Right lobe of liver (tissue), 6 donors: ENCODE results near the gene DCP2. TPM values are rescaled to one million over a fixed set of nuclear protein-coding genes. Genes with fewer than 3 reads are reported as not detected.

Experiments used
- ATAC-seq, 4 donors: fragments of 200-7000 bp; cut with Tn5 transposase; one replicate each; pipeline ENCODE4 v1.9.1; 2020; ENCODE audit warnings: mild to moderate bottlenecking in 4 of 4, moderate library complexity in 4 of 4
- DNase-seq, 3 donors: peaks; one replicate each; pipeline ENCODE4 v3.0.0-alpha.2; 2020
- H3K27ac ChIP-seq, 3 donors: fragments of 200-600 bp; one replicate each; pipeline ENCODE4 v1.8.0; 2022
- H3K27me3 ChIP-seq, 2 donors: fragments of 200-600 bp; one replicate each; pipeline ENCODE4 v1.8.0; 2022
- H3K36me3 ChIP-seq, 4 donors: fragments of 200-600 bp; sonication (generic) in 1 of 4; one replicate each; pipeline versions ENCODE4 v1.5.1 to v1.8.0; 2017 to 2022; ENCODE audit warnings: control low read depth in 1 of 4
- H3K4me1 ChIP-seq, 4 donors: fragments of 200-600 bp; sonication (generic) in 1 of 4; one replicate each; pipeline versions ENCODE4 v1.5.1 to v1.8.0; 2017 to 2022; ENCODE audit warnings: control low read depth in 1 of 4
- H3K4me3 ChIP-seq, 3 donors: fragments of 200-600 bp; one replicate each; pipeline ENCODE4 v1.8.0; 2022
- H3K9me3 ChIP-seq, 4 donors: fragments of 200-600 bp; sonication (generic) in 1 of 4; one replicate each; pipeline versions ENCODE4 v1.5.1 to v1.8.0; 2017 to 2022; ENCODE audit warnings: control low read depth in 1 of 4
- CTCF ChIP-seq, 4 donors: fragments of 200-600 bp in 3 of 4; fragments of 450-650 bp in 1 of 4; IDR thresholded peaks; one replicate each; pipeline versions ENCODE4 v1.5.1 to v1.8.0; 2016 to 2022; ENCODE audit warnings: antibody characterized with exemption in 4 of 4, mild to moderate bottlenecking in 2 of 4
- POLR2A ChIP-seq: fragments of 450-650 bp; IDR thresholded peaks from one replicate; pipeline ENCODE4 v1.6.1; 2017; ENCODE audit warnings: antibody characterized with exemption, mild to moderate bottlenecking
- WGBS: methylation state at CpG from one replicate; pipeline ENCODE4 v1.1.6; 2018; ENCODE audit warnings: low coverage, low lambda C conversion rate; ENCODE audit not compliant: insufficient coverage; ENCODE audit errors: missing lambda C conversion rate; 5-methylcytosine and 5-hydroxymethylcytosine counted together
- intact Hi-C, 2 donors: fragments of 100-400 bp; cut with DNase I; formaldehyde crosslinking; loops; one replicate each; pipeline versions ENCODE4 v1.11.2 to v1.14.1; 2022
- total RNA-seq, 6 experiments: library from RNA; depleted of rRNA in 2 of 6; stranded (reverse); fragments of >200 nt in 2 of 6; fragmentation: NEBNext Ultra II Directional in 3 of 6; extraction: Animal tissue kit (Norgen Biotek cat#: 25700) in 3 of 6; gene quantifications; one replicate each; pipeline versions ENCODE4 v1.1.0 to v1.2.4, GENCODE V29; 2016 to 2023
- donor health status: DM: no; HTN: yes; CAD: no.
- donor health status: DM: no; HTN: no; CAD: no.
- donor health status: DM: no; HTN: no; CAD: no.
- donor health status: DM: no; HTN: yes; CAD: no.
- donor health status: DM: no; HTN: yes; CAD: no.

Gene DCP2
- total RNA-seq, 6 experiments from 2014 or later = 12.0 to 20.8 (median 14.6) TPM

GRCh38 chr5:112971276-112971675 lies 5.3 kb upstream of the DCP2 start:
- no peaks in the 10 kb centered on the region for H3K36me3 ChIP-seq
- WGBS = 84% methylated on average over 4 of the region's 4 CpGs
- DNase-seq (no peak), ATAC-seq (no peak)
- TF ChIP-seq CTCF (IDR thresholded peaks at IDR 0.05) = no peak
- no peak for TF ChIP-seq POLR2A
- intact Hi-C loops = no loop called here
- no peak overlapping the region for H3K27ac ChIP-seq
- H3K4me3 ChIP-seq = no peak overlapping the region
- peaks cover 0 to 3% (median 0%) of the 10 kb centered on the region in 4 donors for H3K4me1 ChIP-seq
- H3K27me3 ChIP-seq = no peaks in the 10 kb centered on the region
- no peaks in the 10 kb centered on the region for H3K9me3 ChIP-seq

- no peak for TF ChIP-seq POLR2A
- TF ChIP-seq CTCF (IDR thresholded peaks at IDR 0.05) = no peak
- intact Hi-C loops = no loop called here
- Histone ChIP-seq H3K4me1 (peaks cover 0 to 3% (median under 1%) of the 10 kb centered on the region in 4 donors), H3K4me3 (no peak overlapping the region), H3K36me3 (no peaks in the 10 kb centered on the region), H3K9me3 (no peaks in the 10 kb centered on the region), H3K27me3 (no peaks in the 10 kb centered on the region), H3K27ac (no peak overlapping the region)
- DNase-seq = no peak
- no peak for ATAC-seq
- 82% methylated on average over 1 of the region's 1 CpG for WGBS
Observed at GRCh38 chr5:112973036-112973435, 3.6 kb upstream of the DCP2 start.

- Histone ChIP-seq H3K4me1 (peaks cover 0 to 10% (median 1%) of the 10 kb centered on the region in 4 donors), H3K4me3 (no peak overlapping the region), H3K36me3 (no peaks in the 10 kb centered on the region), H3K9me3 (no peaks in the 10 kb centered on the region), H3K27me3 (no peaks in the 10 kb centered on the region), H3K27ac (no peak overlapping the region)
- DNase-seq (no peak), ATAC-seq (no peak)
- WGBS = no CpG with 5 or more reads among the region's 1 CpG
- no peak for TF ChIP-seq POLR2A
- intact Hi-C loops = no loop called here
Observed at GRCh38 chr5:112973904-112974303, 2.7 kb upstream of the DCP2 start.

GRCh38 chr5:112974901-112975300 lies 1.7 kb upstream of the DCP2 start:
- ATAC-seq (no peak), DNase-seq (no peak)
- Histone ChIP-seq H3K36me3 (no peaks in the 10 kb centered on the region), H3K27me3 (no peaks in the 10 kb centered on the region), H3K9me3 (no peaks in the 10 kb centered on the region), H3K27ac (no peak overlapping the region), H3K4me3 (no peak overlapping the region), H3K4me1 (peaks cover 0 to 13% (median 1%) of the 10 kb centered on the region in 4 donors)
- no peak for TF ChIP-seq POLR2A
- TF ChIP-seq CTCF (IDR thresholded peaks at IDR 0.05) = no peak
- intact Hi-C loops = no loop called here
- WGBS = 57% methylated on average over 1 of the region's 1 CpG

- no peak for TF ChIP-seq CTCF (IDR thresholded peaks at IDR 0.05)
- no peak for TF ChIP-seq POLR2A
- peak in 1 of 4 donors; percentile 39 for ATAC-seq
- intact Hi-C loops = no loop called here
- H3K27ac ChIP-seq = peak overlapping the region; percentile 1 to 56 (median 55)
- no peaks in the 10 kb centered on the region for H3K27me3 ChIP-seq
- no peaks in the 10 kb centered on the region for H3K9me3 ChIP-seq
- no peak for DNase-seq
- H3K4me1 ChIP-seq = peaks cover 0 to 13% (median 1%) of the 10 kb centered on the region in 4 donors
- 27% methylated on average over 10 of the region's 11 CpGs for WGBS
- H3K36me3 ChIP-seq = no peaks in the 10 kb centered on the region
- H3K4me3 ChIP-seq = peak overlapping the region; percentile 71 to 86 (median 84)
Observed at GRCh38 chr5:112975721-112976431, 722 bp upstream of the DCP2 start.
